Naive thymus-derived CD8-positive, alpha-beta T cell (primary cell): ENCODE results near the gene CABLES1. TPM values are rescaled to one million over a fixed set of nuclear protein-coding genes. Genes with fewer than 3 reads are reported as not detected.

Source experiments
- ATAC-seq, 2 donors: fragments of 150-1000 bp; cut with Tn5 transposase in 1 of 2; sonication (Bioruptor Pico), chemical (Tn5 transposase) in 1 of 2; 1 replicate in 1 of 2; 2 replicates in 1 of 2; pipeline ENCODE4 v1.10.0; 2021; ENCODE audit warnings: mild to moderate bottlenecking in 2 of 2, moderate library complexity in 2 of 2
- POLR2A ChIA-PET: fragments of 350-600 bp; sonication (Branson Sonifier 250); formaldehyde crosslinking; loops from one replicate; lab custom pipeline; 2021; ENCODE audit warnings: antibody characterized with exemption; lab: Charles Lee
- DNase-seq, 10 donors: peaks; one replicate each; pipeline versions ENCODE4 v3.0.0 to v3.0.0-alpha.2; 2020 to 2022
- H3K27ac Mint-ChIP-seq, 10 donors: one replicate each; pipeline ENCODE4 v1.8.0; 2020 to 2022; ENCODE audit warnings: mild to moderate bottlenecking in 10 of 10, mixed read lengths in 10 of 10, moderate library complexity in 4 of 10, inconsistent platforms in 1 of 10
- H3K27me3 Mint-ChIP-seq, 5 donors: one replicate each; pipeline ENCODE4 v1.8.0; 2021 to 2022; ENCODE audit warnings: mixed read lengths in 5 of 5
- H3K36me3 Mint-ChIP-seq, 3 donors: one replicate each; pipeline ENCODE4 v1.8.0; 2020 to 2022; ENCODE audit warnings: mixed read lengths in 3 of 3, mild to moderate bottlenecking in 2 of 3, inconsistent platforms in 1 of 3
- H3K4me1 Mint-ChIP-seq, 4 donors: one replicate each; pipeline ENCODE4 v1.8.0; 2021 to 2022; ENCODE audit warnings: mixed read lengths in 4 of 4
- H3K4me3 Mint-ChIP-seq, 10 donors: one replicate each; pipeline ENCODE4 v1.8.0; 2020 to 2022; ENCODE audit warnings: mild to moderate bottlenecking in 10 of 10, mixed read lengths in 10 of 10, moderate library complexity in 6 of 10, inconsistent platforms in 1 of 10
- H3K9me3 Mint-ChIP-seq, 9 donors: one replicate each; pipeline ENCODE4 v1.8.0; 2020 to 2022; ENCODE audit warnings: mixed read lengths in 9 of 9, mild to moderate bottlenecking in 3 of 9, inconsistent platforms in 1 of 9, moderate library complexity in 1 of 9
- polyA plus RNA-seq, 3 donors: library from polyadenylated mRNA; unstranded; fragments of 300-500 nt; fragmentation: Illumina TruSeq; gene quantifications; one replicate each; pipeline ENCODE4 v1.2.3, GENCODE V29; 2021
- total RNA-seq, 8 experiments: library from RNA in 2 of 8; stranded (reverse) in 2 of 8; gene quantifications; one replicate each; pipeline ENCODE4 v1.2.3 and lab custom pipeline; 2021 to 2026

Gene CABLES1
- total and polyA plus RNA-seq, 5 experiments from 2014 or later, result 0.82 to 0.99 TPM; not detected in 3

GRCh38 chr18:23136326-23137096 lies 1.2 kb downstream of the CABLES1 start:
- H3K36me3 Mint-ChIP-seq, result no peaks in the 10 kb centered on the region
- H3K9me3 Mint-ChIP-seq, result no peaks in the 10 kb centered on the region
- peak overlapping the region; percentile 11 to 82 (median 64) for H3K4me3 Mint-ChIP-seq
- peak; percentile 20 to 33 for ATAC-seq
- peaks cover 26 to 54% (median 36%) of the 10 kb centered on the region in 5 donors for H3K27me3 Mint-ChIP-seq
- POLR2A ChIA-PET, result no interaction called here
- peaks cover 4 to 28% (median 15%) of the 10 kb centered on the region in 4 donors for H3K4me1 Mint-ChIP-seq
- no peak overlapping the region for H3K27ac Mint-ChIP-seq
- peak in 2 of 10 donors; percentile 22 to 27 for DNase-seq

DNA sequence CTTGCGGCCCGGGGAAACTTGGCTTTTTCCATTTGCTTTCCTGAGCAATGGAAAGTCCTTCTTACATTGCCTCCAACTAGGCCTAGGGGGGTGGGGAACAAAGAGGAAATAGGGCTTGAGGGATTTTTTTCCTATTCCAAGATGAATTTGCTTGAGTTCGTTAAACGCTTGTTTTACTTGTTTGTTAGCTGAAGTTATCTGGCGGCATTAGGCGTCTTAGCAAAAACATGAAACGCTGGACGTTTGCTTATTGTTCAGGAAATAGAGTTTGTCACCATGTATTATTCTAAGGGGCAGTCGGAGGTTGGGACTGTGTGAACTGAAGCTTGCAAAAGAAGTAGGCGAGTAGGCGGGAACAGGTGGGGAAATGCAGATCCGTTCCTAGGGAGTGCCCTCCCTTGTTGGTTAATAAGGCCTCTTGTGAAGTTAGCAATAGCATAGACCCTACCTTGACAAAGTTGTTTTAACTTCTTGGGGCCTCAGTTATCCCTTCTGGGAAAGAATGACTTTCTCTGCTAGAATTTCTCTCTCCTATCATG lies 1.9 kb downstream of the CABLES1 start:
- POLR2A ChIA-PET, result no interaction called here
- peaks cover 24 to 49% (median 30%) of the 10 kb centered on the region in 5 donors for H3K27me3 Mint-ChIP-seq
- H3K4me1 Mint-ChIP-seq, result peaks cover 4 to 24% (median 15%) of the 10 kb centered on the region in 4 donors
- H3K36me3 Mint-ChIP-seq, result no peaks in the 10 kb centered on the region
- H3K9me3 Mint-ChIP-seq, result no peaks in the 10 kb centered on the region
- ATAC-seq (no peak), DNase-seq (no peak)
- H3K27ac Mint-ChIP-seq, result peak overlapping the region in 1 of 10 donors; percentile 54
- H3K4me3 Mint-ChIP-seq, result peak overlapping the region; percentile 11 to 82 (median 64)

DNA sequence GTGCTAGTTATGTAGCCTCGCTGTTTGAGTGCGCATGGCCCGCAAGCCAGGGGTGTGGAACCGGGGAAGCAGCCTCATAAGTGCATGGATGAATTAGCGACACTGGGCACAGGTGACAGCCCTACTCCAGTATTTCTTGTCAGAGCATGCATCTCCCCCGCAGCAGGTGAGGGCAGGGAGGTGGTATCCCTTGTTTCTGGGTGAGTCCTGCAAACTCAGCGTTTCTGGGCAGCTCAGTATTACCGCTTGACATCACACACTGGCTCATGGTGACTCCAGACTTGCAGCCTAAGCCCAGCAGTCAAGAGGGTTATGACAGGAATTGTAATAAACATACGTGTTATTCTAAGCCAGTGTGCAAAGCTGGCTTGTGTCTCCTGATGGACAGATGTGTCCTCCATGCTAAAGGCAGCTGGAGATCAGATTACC lies 2.5 kb downstream of the CABLES1 start:
- peaks cover 4 to 25% (median 15%) of the 10 kb centered on the region in 4 donors for H3K4me1 Mint-ChIP-seq
- peaks cover 22 to 44% (median 27%) of the 10 kb centered on the region in 5 donors for H3K27me3 Mint-ChIP-seq
- ATAC-seq, result no peak
- no peaks in the 10 kb centered on the region for H3K36me3 Mint-ChIP-seq
- DNase-seq, result no peak
- no peak overlapping the region for H3K27ac Mint-ChIP-seq
- H3K4me3 Mint-ChIP-seq, result peak overlapping the region in 4 of 10 donors; percentile 6 to 68 (median 58)
- H3K9me3 Mint-ChIP-seq, result no peaks in the 10 kb centered on the region
- POLR2A ChIA-PET, result no interaction called here

DNA sequence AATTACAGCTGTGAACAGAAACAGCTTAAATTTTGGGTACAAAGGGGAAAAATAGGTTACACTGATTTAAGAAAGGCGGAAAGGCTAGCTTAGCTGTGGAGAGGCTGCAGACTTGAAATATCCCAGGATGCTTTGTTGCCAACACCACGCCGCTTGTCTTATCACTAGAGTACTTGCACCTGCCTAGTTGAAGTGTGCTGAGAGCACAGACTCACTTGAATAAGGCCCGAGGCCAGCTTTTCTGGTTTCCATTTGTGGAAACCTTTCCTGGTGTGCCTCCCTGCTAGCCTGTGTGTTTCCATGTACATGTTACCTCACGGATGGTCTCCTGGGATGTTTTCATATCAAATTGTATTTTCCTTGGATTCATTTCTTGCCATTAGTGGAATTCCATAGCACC lies 3.2 kb downstream of the CABLES1 start:
- ATAC-seq, result no peak
- Mint-ChIP-seq H3K4me3 (no peak overlapping the region), H3K27me3 (peaks cover 22 to 44% (median 27%) of the 10 kb centered on the region in 5 donors), H3K27ac (no peak overlapping the region), H3K36me3 (no peaks in the 10 kb centered on the region), H3K9me3 (no peaks in the 10 kb centered on the region), H3K4me1 (peaks cover 4 to 25% (median 15%) of the 10 kb centered on the region in 4 donors)
- POLR2A ChIA-PET, result no interaction called here
- no peak for DNase-seq

DNA sequence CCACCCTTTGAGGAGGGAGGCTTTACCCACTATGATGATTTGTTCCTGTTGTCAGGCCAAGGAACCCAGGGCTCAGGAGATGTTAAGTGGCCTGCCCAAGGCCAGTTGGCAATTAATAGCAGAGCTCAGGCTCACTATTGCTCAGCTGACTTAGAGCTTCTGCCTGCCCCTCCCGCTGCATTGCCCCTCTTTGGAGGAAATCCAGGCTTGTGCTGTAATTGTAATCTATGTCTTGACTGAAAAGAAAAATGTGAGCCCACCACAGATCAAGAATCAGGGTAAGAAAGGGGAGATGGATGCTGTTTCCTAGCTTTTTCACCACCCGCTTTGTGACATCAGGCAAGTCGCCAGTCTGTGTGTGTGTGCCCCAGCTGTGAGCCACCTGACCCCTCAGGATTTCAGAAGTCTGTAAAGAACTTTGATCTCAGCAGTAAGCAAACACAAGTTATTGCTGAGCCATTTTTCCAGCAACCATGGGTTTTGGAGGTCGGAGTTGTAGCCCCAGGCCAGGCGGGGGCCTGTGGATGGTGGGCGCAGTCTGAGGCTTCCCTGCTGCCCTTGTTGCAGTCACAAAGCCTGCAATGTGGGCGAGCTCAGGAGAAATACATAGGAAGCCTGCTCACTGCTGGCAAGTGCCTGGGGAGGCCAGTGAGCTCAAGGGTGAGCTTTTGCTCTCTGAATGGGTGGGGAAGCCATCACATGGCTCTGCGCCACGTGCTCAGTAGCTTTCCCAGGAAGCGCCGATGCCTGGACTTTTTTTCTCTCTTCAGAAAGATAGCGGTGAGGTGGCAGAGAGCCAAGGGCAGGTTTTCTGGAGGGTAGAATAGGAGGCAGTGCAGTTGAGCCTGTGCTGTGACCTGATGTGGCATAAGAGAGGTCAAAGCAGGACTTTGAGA lies 6.1 kb downstream of the CABLES1 start:
- peaks cover 12 to 26% (median 19%) of the 10 kb centered on the region in 5 donors for H3K27me3 Mint-ChIP-seq
- no peak for DNase-seq
- ATAC-seq, result no peak
- H3K9me3 Mint-ChIP-seq, result no peaks in the 10 kb centered on the region
- no peak overlapping the region for H3K27ac Mint-ChIP-seq
- POLR2A ChIA-PET, result no interaction called here
- H3K4me1 Mint-ChIP-seq, result peaks cover 0 to 14% (median 4%) of the 10 kb centered on the region in 4 donors
- no peaks in the 10 kb centered on the region for H3K36me3 Mint-ChIP-seq
- no peak overlapping the region for H3K4me3 Mint-ChIP-seq

- DNase-seq (no peak), ATAC-seq (no peak)
- Mint-ChIP-seq H3K4me1 (peaks cover 0 to 7% (median 1%) of the 10 kb centered on the region in 4 donors), H3K27ac (no peak overlapping the region), H3K27me3 (peaks cover 4 to 16% (median 12%) of the 10 kb centered on the region in 5 donors), H3K4me3 (no peak overlapping the region), H3K36me3 (no peaks in the 10 kb centered on the region), H3K9me3 (no peaks in the 10 kb centered on the region)
- POLR2A ChIA-PET, result no interaction called here
Measured at GRCh38 chr18:23142251-23142929, 7.1 kb downstream of the CABLES1 start.

DNA sequence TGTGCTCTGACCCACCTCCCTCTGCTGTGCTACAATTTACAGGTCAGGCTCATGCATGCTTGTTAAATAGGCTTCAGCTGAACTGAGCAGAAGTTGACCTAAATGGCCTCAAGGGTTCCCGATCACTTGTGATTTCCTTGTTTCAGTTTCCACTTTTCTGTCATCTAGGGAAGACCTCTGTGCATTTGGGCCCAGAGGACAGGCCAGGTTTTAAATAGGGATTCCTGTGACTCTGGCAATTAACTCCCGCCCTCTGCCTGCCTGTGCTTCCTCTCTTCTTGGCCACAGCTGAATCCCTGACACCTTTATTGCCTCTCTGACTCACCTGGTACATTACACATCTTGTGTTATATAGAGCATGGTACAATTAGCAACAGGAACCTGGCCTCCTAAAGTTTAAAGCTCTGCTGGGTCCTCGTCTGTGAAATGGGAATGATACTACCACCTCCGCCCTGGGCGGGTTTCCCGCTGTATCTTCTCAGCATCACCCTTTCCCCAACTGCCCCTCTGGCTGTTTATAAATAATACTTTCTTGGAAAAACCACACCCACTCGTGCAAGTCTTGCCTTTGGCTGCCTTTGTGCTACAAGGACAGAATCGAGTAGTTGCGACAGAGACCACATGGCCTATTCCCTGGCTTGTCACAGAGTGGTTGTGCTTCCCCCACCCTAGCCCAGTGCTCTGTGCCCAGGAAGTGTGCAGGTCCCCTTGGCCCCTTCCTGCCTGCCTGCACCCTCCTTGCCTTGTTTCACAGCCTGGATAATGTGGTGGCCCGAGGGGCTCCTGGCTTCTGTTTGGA lies 7.9 kb downstream of the CABLES1 start:
- Mint-ChIP-seq H3K4me3 (no peak overlapping the region), H3K36me3 (no peaks in the 10 kb centered on the region), H3K9me3 (no peaks in the 10 kb centered on the region), H3K27ac (peak overlapping the region in 2 of 10 donors; percentile 7 to 8), H3K27me3 (peaks cover 0 to 9% (median 7%) of the 10 kb centered on the region in 5 donors), H3K4me1 (peaks cover 0 to 4% (median 1%) of the 10 kb centered on the region in 4 donors)
- DNase-seq (no peak), ATAC-seq (no peak)
- POLR2A ChIA-PET, result no interaction called here

DNA sequence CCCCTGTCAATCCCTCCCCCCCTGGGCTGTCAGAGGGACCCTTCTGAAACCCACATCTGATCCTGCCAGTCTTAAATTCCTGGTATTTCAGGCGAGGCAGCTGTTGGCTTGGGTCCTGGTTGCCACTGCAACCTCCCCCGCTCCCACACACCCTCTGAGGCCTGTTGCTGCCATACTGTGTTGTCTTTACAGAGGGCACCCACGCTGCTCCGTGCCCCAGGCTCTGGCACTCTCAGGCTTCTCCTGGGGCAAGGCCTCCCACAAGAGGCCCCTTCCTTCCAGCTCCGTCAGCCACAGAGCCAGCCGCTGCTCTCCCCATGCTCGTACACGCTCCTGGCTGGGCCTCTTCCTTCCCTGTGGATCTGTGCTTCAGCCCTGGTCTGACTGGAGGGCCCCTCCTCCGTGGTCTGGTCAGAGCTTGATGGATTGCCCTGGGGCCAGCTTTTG lies 8.6 kb downstream of the CABLES1 start:
- POLR2A ChIA-PET, result no interaction called here
- no peak for DNase-seq
- peaks cover 0 to 9% (median 3%) of the 10 kb centered on the region in 5 donors for H3K27me3 Mint-ChIP-seq

DNA sequence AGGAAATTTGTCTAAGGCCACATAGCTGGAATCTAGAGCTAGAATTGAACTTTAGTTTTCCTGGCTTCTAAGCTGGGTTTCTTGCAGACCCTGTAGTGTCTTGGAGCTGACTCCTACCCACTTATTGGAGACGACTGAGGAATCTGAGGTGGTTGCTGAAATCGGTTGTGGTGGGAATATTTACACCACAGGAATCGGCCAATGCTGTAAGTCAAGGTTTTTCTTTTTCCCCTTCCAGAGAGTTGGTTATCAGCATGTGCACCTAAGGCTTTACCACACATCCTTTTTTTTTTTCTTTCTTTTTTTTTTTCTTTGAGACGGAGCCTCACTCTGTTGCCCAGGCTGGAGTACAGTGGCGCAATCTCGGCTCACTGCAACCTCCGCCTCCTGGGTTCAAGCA lies 9.4 kb downstream of the CABLES1 start:
- ATAC-seq (no peak), DNase-seq (no peak)
- POLR2A ChIA-PET, result no interaction called here
- peaks cover 0 to 4% (median 1%) of the 10 kb centered on the region in 4 donors for H3K4me1 Mint-ChIP-seq
- H3K27ac Mint-ChIP-seq, result no peak overlapping the region
- no peak overlapping the region for H3K4me3 Mint-ChIP-seq
- no peaks in the 10 kb centered on the region for H3K36me3 Mint-ChIP-seq
- H3K9me3 Mint-ChIP-seq, result no peaks in the 10 kb centered on the region
- peaks cover 0 to 9% (median under 1%) of the 10 kb centered on the region in 5 donors for H3K27me3 Mint-ChIP-seq

More for the DNA sequence above, 8.6 kb downstream of the CABLES1 start:
- peak overlapping the region in 1 of 10 donors; percentile 45 for H3K27ac Mint-ChIP-seq
- H3K36me3 Mint-ChIP-seq, result no peaks in the 10 kb centered on the region
- H3K4me3 Mint-ChIP-seq, result no peak overlapping the region
- peaks cover 0 to 4% (median 1%) of the 10 kb centered on the region in 4 donors for H3K4me1 Mint-ChIP-seq
- H3K9me3 Mint-ChIP-seq, result no peaks in the 10 kb centered on the region
- ATAC-seq, result no peak

DNA sequence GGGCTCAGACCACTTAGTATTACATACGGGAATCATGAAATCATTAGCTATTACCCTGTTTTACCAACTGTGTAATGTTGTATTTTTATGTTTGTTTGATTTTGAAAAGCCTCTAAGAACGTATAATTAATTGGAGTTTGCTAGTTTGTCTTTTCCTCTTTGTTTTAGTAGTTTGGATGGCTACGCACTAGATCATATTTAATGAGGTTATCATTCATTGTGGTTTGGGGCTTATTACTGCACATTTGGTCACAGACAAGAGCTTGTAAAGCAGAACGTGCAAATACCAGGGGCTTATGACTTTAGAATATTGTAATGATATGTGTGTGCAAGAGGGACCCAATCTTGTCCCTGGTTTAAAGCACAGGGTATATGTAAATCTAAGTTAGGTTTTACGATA lies 10.3 kb downstream of the CABLES1 start:
- Mint-ChIP-seq H3K4me1 (peaks cover 0 to 4% (median 1%) of the 10 kb centered on the region in 4 donors), H3K9me3 (no peaks in the 10 kb centered on the region), H3K36me3 (no peaks in the 10 kb centered on the region), H3K27ac (no peak overlapping the region), H3K27me3 (peaks cover 0 to 9% (median 0%) of the 10 kb centered on the region in 5 donors), H3K4me3 (no peak overlapping the region)
- POLR2A ChIA-PET, result no interaction called here
- DNase-seq, result no peak
- no peak for ATAC-seq

DNA sequence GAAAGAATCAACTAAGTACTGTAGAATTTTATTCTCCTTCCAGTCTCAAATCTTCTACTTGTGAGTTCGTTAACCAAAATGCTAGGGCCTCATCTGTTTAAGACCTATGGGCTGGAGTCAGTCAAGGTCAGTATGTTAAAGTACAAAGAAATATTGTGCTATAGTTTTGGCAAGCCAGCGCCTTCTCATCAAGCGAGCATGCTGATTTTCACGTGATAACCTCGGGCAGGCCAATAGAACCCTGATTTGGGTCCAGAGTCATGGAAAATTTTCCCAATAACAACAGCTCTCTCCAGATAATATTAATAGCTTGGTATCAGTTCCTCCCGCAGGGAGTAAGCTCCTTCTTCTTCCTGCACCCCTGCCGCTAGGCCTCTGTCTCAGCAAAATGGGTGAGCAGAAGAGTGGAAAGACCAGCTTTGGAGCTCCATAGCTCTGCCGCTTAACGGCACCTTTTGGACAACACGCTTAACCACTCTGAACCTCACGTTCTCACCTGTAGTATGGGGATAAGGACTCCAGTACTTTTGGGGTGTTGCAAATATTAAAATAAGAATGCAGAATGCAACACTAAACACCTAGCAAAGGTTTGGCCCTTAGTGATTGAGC lies 11.7 kb downstream of the CABLES1 start:
- H3K4me3 Mint-ChIP-seq, result no peak overlapping the region
- ATAC-seq (no peak), DNase-seq (no peak)
- no peak overlapping the region for H3K27ac Mint-ChIP-seq
- H3K4me1 Mint-ChIP-seq, result peaks cover 0 to 4% (median 1%) of the 10 kb centered on the region in 4 donors
- H3K27me3 Mint-ChIP-seq, result peaks cover 0 to 5% (median under 1%) of the 10 kb centered on the region in 5 donors
- H3K36me3 Mint-ChIP-seq, result no peaks in the 10 kb centered on the region
- H3K9me3 Mint-ChIP-seq, result no peaks in the 10 kb centered on the region
- POLR2A ChIA-PET, result interaction anchor here (1.0 kb wide), 1 partner anchor 11 kb away, joined by 3 read pairs; the partner anchor contains the start of gene CABLES1
